ENCODE data around the gene PSMA6.
"Not testable (repeated sequence)": the region's sequence is repeated elsewhere in the genome, so short reads cannot be mapped to it uniquely, and the experiment has no call there.

PSMA6 gene

DNA sequence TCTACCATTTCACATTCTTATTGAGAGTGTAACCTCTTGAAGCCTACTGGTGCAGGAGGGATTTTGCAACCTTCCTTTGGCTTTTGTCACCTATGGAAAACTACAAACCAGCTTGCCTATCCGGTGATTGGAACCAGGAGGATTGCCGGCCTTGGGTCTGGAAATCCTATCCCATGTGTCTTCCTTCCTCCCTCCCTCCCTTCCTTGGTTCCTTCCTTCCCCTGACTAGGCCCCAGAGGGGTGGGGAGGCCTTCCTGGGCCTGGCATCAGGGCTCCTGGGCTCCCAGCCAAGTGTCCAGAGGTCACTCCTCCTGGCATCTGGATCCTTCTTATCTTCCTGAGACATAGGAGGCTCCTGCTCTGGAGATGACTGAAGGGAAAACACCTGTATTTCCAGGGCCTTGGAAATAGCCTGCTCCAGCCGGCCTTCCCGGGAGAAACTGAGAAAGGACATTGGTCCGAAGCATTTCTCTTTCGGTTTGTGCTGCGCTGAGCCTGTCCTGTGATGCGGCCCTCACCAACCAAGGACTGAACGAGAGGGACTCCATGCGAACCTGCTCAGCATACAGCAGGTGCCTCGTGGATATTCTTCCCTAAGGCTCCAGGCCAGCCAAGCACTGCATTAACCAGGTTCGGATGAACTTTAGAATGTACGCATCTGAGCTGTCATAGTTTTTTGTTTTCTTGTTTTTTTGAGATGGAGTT lies 43.4 kb downstream of the PSMA6 start:
- ChIA-PET POLR2A (ENCODE audit: low non-redundant PET) (no interaction called here), CTCF (interaction anchor here (0.6 kb wide), 1 partner anchor 40 kb away, joined by 3 read pairs; no protein-coding TSS in a partner anchor)
- TF ChIP-seq, protein P1, sequence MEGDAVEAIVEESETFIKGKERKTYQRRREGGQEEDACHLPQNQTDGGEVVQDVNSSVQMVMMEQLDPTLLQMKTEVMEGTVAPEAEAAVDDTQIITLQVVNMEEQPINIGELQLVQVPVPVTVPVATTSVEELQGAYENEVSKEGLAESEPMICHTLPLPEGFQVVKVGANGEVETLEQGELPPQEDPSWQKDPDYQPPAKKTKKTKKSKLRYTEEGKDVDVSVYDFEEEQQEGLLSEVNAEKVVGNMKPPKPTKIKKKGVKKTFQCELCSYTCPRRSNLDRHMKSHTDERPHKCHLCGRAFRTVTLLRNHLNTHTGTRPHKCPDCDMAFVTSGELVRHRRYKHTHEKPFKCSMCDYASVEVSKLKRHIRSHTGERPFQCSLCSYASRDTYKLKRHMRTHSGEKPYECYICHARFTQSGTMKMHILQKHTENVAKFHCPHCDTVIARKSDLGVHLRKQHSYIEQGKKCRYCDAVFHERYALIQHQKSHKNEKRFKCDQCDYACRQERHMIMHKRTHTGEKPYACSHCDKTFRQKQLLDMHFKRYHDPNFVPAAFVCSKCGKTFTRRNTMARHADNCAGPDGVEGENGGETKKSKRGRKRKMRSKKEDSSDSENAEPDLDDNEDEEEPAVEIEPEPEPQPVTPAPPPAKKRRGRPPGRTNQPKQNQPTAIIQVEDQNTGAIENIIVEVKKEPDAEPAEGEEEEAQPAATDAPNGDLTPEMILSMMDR (conservative IDR thresholded peaks at IDR 0.05; ENCODE audit: low read depth), result no peak
- DNase-seq (ENCODE audit: low spot score), result no peak
- peak overlapping the region; percentile 97 for H3K27ac ChIP-seq

DNA sequence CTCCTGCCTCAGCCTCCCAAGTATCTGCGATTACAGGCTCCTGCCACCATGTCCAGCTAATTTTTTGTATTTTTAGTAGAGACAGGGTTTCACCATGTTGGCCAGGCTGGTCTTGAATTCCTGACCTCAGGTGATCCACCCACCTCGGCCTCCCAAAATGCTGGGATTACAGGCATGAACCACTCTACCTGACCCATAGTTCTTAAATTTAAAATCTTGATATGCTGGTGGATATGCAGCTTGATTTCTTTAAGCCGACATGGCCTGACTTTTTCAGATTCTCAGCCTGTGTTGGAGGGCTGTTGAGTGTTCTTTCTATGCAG lies 44.0 kb downstream of the PSMA6 start:
- H3K27ac ChIP-seq, result peak overlapping the region; percentile 97
- CTCF ChIA-PET, result interaction anchor here (0.5 kb wide), 1 partner anchor 39 kb away, joined by 3 read pairs; no protein-coding TSS in a partner anchor
- not testable (repeated sequence) for DNase-seq (ENCODE audit: low spot score)
- POLR2A ChIA-PET (ENCODE audit: low non-redundant PET), result interaction anchor here (1.4 kb wide), 1 partner anchor 68 kb away, joined by 3 read pairs; no protein-coding TSS in a partner anchor

DNA sequence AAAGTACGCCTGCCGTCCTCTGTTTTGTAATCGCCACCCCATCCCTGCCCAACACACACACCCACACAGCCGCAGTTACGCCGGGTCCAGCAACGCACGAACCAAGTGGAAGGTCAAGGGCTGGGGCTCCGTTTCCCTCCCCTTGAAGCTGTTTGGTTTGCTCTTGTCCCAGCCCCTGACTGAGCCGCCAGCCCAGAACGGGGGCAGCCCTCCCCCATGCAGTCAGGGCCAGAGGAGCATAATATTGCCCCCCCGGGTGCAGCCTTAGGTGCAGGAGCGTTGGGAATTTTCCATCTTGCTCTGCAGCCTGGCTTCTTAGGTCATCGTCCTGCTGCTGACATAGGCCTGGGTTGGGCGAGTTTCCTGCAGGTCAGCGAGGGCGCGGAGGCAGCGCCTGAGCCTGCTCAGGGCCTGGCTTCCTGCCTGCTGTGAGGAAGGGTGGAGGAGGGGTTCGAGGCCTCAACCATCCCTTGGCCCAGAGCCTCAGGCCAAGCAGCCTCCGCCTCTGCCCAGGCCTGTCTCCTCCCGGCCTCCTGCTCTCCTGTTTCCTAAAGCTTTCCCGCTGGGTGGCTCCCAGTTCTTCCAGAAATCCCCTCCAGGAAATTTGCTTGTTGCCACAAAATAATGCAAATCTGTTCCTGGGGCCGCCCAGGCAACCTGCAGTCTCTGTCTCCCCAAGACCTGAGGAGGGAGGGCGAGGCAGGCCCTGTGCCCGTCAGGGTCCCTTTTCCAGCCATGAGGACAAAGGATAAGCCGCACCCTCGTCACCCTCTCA lies 44.5 kb downstream of the PSMA6 start:
- DNase-seq (ENCODE audit: low spot score), result peak; percentile 92
- TF ChIP-seq, protein P1 (conservative IDR thresholded peaks at IDR 0.05; ENCODE audit: low read depth), result peak; percentile 24; the same call in 1 of the 2 replicates
- H3K27ac ChIP-seq, result peak overlapping the region; percentile 97
- ChIA-PET POLR2A (ENCODE audit: low non-redundant PET) (interaction anchor here (1.4 kb wide), 1 partner anchor 67 kb away, joined by 3 read pairs; no protein-coding TSS in a partner anchor), CTCF (interaction anchor here (0.5 to 0.8 kb wide), 4 partner anchors 19 to 335 kb away, joined by 3 to 7 read pairs (median 3); no protein-coding TSS in a partner anchor)

DNA sequence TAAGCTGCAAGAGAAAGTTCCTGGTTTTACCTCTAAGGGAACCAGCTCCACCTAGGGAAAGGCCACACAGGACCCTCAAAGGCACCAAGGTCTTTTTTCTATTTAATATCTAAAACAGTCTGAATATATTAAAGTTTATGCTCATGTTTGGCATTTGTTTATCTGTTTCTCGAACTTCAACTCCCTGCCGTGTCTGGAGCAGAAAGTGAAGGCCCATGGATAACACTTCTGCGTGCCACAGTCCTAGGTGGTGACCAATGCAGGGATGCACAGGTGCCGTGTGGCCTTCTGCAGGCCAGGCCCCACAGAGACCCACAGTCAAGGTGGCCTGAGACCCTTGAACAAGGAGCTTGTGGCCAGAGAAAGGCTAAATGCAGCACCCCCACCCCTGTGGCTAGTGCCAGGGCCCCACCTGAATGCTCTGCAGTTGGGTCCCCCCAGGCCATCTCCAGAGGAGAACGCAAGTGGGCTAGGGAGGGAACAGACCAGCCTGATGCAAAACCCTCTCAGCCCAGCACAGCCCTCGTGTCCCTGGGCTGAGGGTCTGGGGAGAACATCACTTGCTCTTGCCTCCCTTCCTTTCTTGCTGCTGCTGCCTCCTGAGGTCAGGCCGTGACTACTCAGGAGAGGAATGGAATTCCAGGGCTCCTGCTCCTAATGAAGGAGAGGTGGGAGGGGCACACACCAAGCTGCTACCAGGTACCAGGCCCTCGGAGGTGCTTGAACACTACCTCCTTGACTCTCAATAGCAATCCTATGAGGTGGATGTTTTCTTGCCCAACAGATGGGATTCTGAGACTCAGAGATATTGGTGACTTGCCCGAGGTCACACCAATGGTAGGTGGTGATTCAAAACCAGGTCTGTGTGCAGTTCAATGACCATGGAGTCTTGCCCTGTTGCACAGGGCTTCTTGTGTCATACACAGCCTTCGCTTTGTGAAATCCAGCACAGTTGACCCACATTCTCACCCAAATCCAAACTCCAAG lies 45.4 kb downstream of the PSMA6 start:
- TF ChIP-seq, protein P1 (conservative IDR thresholded peaks at IDR 0.05; ENCODE audit: low read depth), result 0 out of 2 replicates have a peak, but pooled peaks have one; percentile 11
- H3K27ac ChIP-seq, result peak overlapping the region; percentile 97
- ChIA-PET POLR2A (ENCODE audit: low non-redundant PET) (interaction anchor here (1.4 kb wide), 1 partner anchor 66 kb away, joined by 3 read pairs; no protein-coding TSS in a partner anchor), CTCF (interaction anchor here (0.6 to 0.8 kb wide), 2 partner anchors 20 to 24 kb away, joined by 3 read pairs; no protein-coding TSS in a partner anchor)
- peak; percentile 50 for DNase-seq (ENCODE audit: low spot score)

DNA sequence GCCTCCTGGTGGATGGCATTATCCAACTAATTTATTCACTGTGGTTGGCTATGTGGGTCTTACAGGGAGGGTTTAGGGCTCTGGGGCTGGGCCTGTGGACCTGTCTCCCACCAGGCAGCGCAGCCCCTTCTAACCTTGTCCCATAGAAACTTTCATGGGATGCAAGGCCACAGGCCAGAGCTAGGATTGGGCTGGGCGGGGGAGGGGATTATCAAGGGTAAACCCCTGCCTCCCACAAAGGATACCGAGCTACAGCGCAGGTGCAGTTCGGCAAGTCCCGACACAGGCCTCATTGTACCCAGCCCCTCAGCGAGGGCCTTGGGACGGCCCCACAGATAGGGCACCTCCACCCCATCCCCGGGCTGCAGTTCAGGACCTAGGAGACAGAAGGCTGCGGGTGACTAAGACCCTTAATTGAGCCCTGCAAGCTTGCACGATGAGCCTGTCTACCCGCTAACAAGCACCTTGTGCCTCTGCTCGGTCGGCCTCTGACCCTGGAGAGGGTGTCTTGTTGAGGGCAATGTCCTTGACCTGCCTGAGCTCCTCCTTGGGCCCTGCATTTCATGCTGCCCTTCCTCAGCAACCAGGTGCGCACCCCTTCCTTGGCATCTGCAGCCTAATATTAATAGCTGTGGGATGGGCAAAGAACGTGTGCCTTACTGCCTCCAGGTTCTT lies 46.7 kb downstream of the PSMA6 start:
- POLR2A ChIA-PET (ENCODE audit: low non-redundant PET), result interaction anchor here (0.9 kb wide), 1 partner anchor 66 kb away, joined by 3 read pairs; the partner anchor contains the start of gene NFKBIA
- DNase-seq (ENCODE audit: low spot score), result no peak

More for the DNA sequence above, 46.7 kb downstream of the PSMA6 start:
- CTCF ChIA-PET, result interaction anchor here (0.6 kb wide), 1 partner anchor 1908 kb away, joined by 3 read pairs; no protein-coding TSS in a partner anchor
- TF ChIP-seq, protein P1 (conservative IDR thresholded peaks at IDR 0.05; ENCODE audit: low read depth), result no peak
- H3K27ac ChIP-seq, result peak overlapping the region; percentile 97
